Stimulated activated naive CD8-positive, alpha-beta T cell treated with anti-CD3 and anti-CD28 coated beads, Interleukin-15, amount 100 ng/mL, for 72 hours (primary cell): ENCODE results near the gene SCAMP5.

ENCODE experiments used
- ATAC-seq: fragments of 150-1000 bp; cut with Tn5 transposase; 2 replicates; pipeline ENCODE4 v1.10.0; 2021; ENCODE audit warnings: mild to moderate bottlenecking, moderate library complexity
- DNase-seq, 2 donors: peaks; one replicate each; pipeline ENCODE4 v3.0.0; 2021 to 2022
- H3K27ac Mint-ChIP-seq, 2 donors: one replicate each; pipeline ENCODE4 v1.8.0; 2022; ENCODE audit warnings: mild to moderate bottlenecking in 2 of 2, mixed read lengths in 2 of 2, moderate library complexity in 2 of 2
- H3K27me3 Mint-ChIP-seq: one replicate; pipeline ENCODE4 v1.8.0; 2022; ENCODE audit warnings: mixed read lengths
- H3K4me1 Mint-ChIP-seq: one replicate; pipeline ENCODE4 v1.8.0; 2022; ENCODE audit warnings: mild to moderate bottlenecking, mixed read lengths
- H3K4me3 Mint-ChIP-seq, 2 donors: one replicate each; pipeline ENCODE4 v1.8.0; 2022; ENCODE audit warnings: mild to moderate bottlenecking in 2 of 2, mixed read lengths in 2 of 2, moderate library complexity in 1 of 2
- H3K9me3 Mint-ChIP-seq, 2 donors: one replicate each; pipeline ENCODE4 v1.8.0; 2022; ENCODE audit warnings: mixed read lengths in 2 of 2

Gene SCAMP5

GRCh38 chr15:74994685-74995084 lies 678 bp upstream of the SCAMP5 start:
- peak overlapping the region; percentile 70 to 81 for H3K4me3 Mint-ChIP-seq
- ATAC-seq (no peak), DNase-seq (no peak)
- peaks cover 63% of the 10 kb centered on the region for H3K27me3 Mint-ChIP-seq
- H3K4me1 Mint-ChIP-seq: peaks cover 19% of the 10 kb centered on the region
- H3K9me3 Mint-ChIP-seq: no peaks in the 10 kb centered on the region
- H3K27ac Mint-ChIP-seq: no peak overlapping the region

DNA sequence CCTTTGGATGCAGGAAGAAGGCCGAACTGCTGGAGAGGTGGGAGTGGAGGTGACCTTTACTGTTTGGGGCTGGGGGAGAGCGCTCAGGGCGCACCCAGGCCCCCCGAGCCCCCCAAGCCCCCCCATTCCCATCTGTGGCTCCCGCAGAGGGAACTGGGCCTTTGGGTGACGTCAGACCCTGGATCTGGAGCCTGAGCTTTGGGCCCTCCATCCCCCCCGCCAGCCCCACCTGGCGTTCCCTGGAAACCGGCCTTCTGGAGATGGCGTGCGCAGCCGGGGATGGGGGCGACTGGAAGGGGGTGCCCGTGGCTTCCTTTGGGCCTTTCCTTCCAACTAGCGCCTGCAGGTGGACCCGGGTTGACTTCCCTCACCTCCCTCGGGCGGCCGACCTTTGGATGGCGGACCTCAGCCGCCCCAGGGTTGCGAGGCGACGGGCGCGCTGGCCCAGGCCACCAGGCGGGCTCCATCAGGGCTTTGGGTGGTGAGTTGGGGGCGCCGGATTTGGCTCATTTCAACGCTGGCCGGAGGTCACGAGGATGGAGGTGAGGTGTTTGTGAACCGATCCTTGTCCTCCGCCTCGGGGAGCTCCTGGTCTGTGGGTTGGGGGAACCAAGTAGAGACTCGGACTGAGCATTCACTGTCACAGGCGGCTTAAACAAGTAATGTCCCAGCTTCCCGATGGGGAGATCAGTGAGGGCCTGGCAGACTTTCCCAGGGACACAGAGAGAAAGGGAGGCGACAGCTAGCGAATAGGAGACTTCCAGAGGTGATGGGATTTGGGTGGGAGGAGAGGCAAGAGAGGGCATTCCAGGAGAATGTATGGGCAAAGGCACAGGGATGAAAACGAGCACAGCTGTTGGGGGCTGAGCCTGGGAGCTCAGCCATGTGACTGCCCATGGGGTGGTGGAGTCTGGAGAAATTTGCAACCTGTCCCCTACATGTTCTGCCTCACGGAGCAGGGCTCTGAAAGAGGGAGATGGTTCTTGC lies 709 bp downstream of the SCAMP5 start:
- H3K4me1 Mint-ChIP-seq: peaks cover 13% of the 10 kb centered on the region
- H3K9me3 Mint-ChIP-seq: no peaks in the 10 kb centered on the region
- peak overlapping the region in 1 of 2 donors; percentile 9 for H3K27ac Mint-ChIP-seq
- ATAC-seq (no peak), DNase-seq (no peak)
- peaks cover 62% of the 10 kb centered on the region for H3K27me3 Mint-ChIP-seq
- peak overlapping the region; percentile 70 to 81 for H3K4me3 Mint-ChIP-seq

GRCh38 chr15:74997141-74997540 lies 1.8 kb downstream of the SCAMP5 start:
- peaks cover 13% of the 10 kb centered on the region for H3K4me1 Mint-ChIP-seq
- no peaks in the 10 kb centered on the region for H3K9me3 Mint-ChIP-seq
- H3K27ac Mint-ChIP-seq: no peak overlapping the region
- peaks cover 59% of the 10 kb centered on the region for H3K27me3 Mint-ChIP-seq
- no peak overlapping the region for H3K4me3 Mint-ChIP-seq
- ATAC-seq (no peak), DNase-seq (no peak)

- Mint-ChIP-seq H3K9me3 (no peaks in the 10 kb centered on the region), H3K27me3 (peaks cover 59% of the 10 kb centered on the region), H3K4me3 (no peak overlapping the region), H3K4me1 (peaks cover 13% of the 10 kb centered on the region), H3K27ac (no peak overlapping the region)
- DNase-seq (no peak), ATAC-seq (no peak)
Measured at GRCh38 chr15:74997543-74997942, 2.2 kb downstream of the SCAMP5 start.

DNA sequence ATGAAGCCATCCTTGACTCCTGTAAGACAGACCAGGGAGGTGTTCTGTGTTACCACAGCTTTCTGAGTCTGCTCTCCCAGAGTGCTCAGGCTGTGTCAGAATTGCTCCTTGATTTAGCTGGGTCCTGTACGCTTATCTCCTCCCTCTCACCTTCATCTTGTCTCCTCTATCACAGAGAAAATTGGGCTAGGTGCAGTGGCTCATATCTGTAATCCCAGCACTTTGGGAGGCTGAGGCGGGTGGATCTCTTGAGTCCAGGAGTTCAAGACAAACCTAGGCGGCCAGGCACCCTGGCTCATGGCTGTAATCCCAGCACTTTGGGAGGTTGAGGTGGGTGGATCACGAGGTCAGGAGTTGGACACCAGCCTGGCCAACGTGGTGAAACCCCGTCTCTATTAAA lies 5.9 kb downstream of the SCAMP5 start:
- peaks cover 41% of the 10 kb centered on the region for H3K27me3 Mint-ChIP-seq
- DNase-seq (no peak), ATAC-seq (no peak)
- H3K9me3 Mint-ChIP-seq: no peaks in the 10 kb centered on the region
- peaks cover 4% of the 10 kb centered on the region for H3K4me1 Mint-ChIP-seq
- H3K27ac Mint-ChIP-seq: no peak overlapping the region
- no peak overlapping the region for H3K4me3 Mint-ChIP-seq

DNA sequence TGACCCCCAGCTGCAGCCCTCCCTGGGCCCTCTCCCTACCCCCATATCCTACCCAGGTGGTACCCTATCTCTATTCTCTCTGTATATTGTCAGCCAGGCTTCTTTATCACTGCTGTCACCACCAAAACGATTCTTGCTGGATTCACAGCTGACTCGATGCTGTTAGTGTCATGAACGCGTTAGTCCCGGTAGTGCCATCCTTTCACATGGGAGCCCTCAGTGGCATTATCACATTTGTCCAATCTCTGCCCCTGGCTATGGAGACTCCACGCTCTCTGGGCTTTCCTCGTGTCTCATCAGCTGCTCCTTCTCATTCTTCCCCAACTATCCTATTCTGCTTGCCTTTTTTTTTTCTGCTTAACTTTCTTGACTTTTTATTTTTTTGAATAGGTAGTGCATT lies 7.0 kb downstream of the SCAMP5 start:
- Mint-ChIP-seq H3K27ac (no peak overlapping the region), H3K9me3 (no peaks in the 10 kb centered on the region), H3K27me3 (peaks cover 30% of the 10 kb centered on the region), H3K4me1 (no peaks in the 10 kb centered on the region), H3K4me3 (no peak overlapping the region)
- ATAC-seq: no peak
- no peak for DNase-seq

GRCh38 chr15:75007216-75007615 lies 11.9 kb downstream of the SCAMP5 start:
- ATAC-seq (no peak), DNase-seq (no peak)
- H3K4me1 Mint-ChIP-seq: no peaks in the 10 kb centered on the region
- no peak overlapping the region for H3K4me3 Mint-ChIP-seq
- peaks cover 24% of the 10 kb centered on the region for H3K27me3 Mint-ChIP-seq
- no peak overlapping the region for H3K27ac Mint-ChIP-seq
- no peaks in the 10 kb centered on the region for H3K9me3 Mint-ChIP-seq

GRCh38 chr15:75008221-75008625 lies 12.9 kb downstream of the SCAMP5 start:
- H3K9me3 Mint-ChIP-seq: no peaks in the 10 kb centered on the region
- ATAC-seq: no peak
- DNase-seq: no peak
- H3K4me1 Mint-ChIP-seq: no peaks in the 10 kb centered on the region
- peak overlapping the region in 1 of 2 donors; percentile 42 for H3K27ac Mint-ChIP-seq
- no peak overlapping the region for H3K4me3 Mint-ChIP-seq
- peaks cover 19% of the 10 kb centered on the region for H3K27me3 Mint-ChIP-seq

DNA sequence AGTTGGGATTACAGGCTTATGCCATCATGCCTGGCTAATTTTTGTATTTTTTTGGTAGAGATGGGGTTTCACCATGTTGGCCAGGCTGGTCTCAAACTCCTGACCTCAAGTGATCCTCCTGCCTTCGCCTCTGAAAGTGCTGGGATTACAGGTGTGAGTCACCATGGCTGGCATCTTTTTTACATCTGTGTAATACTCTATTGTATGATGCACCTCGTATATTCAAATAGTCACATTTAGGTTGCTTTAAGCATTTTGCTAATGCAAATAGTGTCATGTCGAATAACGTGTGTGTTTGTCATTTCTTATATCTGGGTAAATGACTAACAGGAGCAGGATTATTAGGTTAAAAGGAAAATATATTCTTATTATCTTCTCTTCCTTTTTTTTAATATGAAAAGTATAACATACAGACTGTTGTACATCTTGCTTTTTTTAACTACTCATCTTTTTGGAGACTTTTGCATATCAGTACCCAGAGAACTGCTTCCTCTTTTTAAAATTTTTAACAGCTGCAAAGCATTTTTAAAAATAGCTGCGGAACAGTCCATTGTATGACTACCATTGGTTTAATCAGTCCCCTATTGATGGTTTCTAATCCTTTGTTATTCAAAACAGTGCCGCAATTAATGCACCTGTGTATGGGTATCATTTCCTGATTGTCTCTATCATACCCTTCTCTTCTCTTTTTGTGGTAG lies 13.4 kb downstream of the SCAMP5 start:
- H3K9me3 Mint-ChIP-seq: no peaks in the 10 kb centered on the region
- no peak overlapping the region for H3K4me3 Mint-ChIP-seq
- H3K27ac Mint-ChIP-seq: peak overlapping the region in 1 of 2 donors; percentile 42
- ATAC-seq (no peak), DNase-seq (no peak)
- H3K4me1 Mint-ChIP-seq: no peaks in the 10 kb centered on the region
- H3K27me3 Mint-ChIP-seq: peaks cover 19% of the 10 kb centered on the region

GRCh38 chr15:75016431-75016830 lies 21.1 kb downstream of the SCAMP5 start:
- no peaks in the 10 kb centered on the region for H3K27me3 Mint-ChIP-seq
- no peak overlapping the region for H3K27ac Mint-ChIP-seq
- ATAC-seq (no peak), DNase-seq (no peak)
- no peaks in the 10 kb centered on the region for H3K9me3 Mint-ChIP-seq
- H3K4me3 Mint-ChIP-seq: no peak overlapping the region
- no peaks in the 10 kb centered on the region for H3K4me1 Mint-ChIP-seq

DNA sequence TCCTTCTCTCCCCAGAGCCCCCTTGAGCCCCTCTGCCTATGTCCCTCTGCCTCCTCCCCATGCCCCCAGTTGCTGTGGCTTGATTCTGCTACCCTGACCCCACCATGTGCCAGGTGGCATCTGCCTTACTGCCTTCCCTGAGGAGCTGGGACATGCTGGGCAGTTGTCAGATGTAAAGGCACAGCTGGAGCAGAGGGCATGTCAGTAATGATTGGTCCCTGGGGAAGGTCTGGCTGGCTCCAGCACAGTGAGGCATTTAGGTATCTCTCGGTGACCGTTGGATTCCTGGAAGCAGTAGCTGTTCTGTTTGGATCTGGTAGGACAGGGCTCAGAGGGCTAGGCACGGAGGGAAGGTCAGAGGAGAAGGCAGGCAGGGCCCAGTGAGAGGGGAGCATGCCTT lies 24.6 kb downstream of the SCAMP5 start:
- Mint-ChIP-seq H3K4me1 (peaks cover 17% of the 10 kb centered on the region), H3K4me3 (no peak overlapping the region)
- ATAC-seq: no peak

GRCh38 chr15:75021341-75021740 lies 26.0 kb downstream of the SCAMP5 start:
- no peaks in the 10 kb centered on the region for H3K27me3 Mint-ChIP-seq
- H3K9me3 Mint-ChIP-seq: no peaks in the 10 kb centered on the region
- no peak for DNase-seq
- H3K4me1 Mint-ChIP-seq: peaks cover 29% of the 10 kb centered on the region
- H3K4me3 Mint-ChIP-seq: no peak overlapping the region
- no peak for ATAC-seq
- H3K27ac Mint-ChIP-seq: peak overlapping the region in 1 of 2 donors; percentile 83

More for the DNA sequence above, 24.6 kb downstream of the SCAMP5 start:
- Mint-ChIP-seq H3K27me3 (no peaks in the 10 kb centered on the region), H3K9me3 (no peaks in the 10 kb centered on the region), H3K27ac (no peak overlapping the region)
- DNase-seq: no peak

- Mint-ChIP-seq H3K4me3 (peak overlapping the region in 1 of 2 donors; percentile 97), H3K4me1 (peaks cover 34% of the 10 kb centered on the region), H3K27me3 (no peaks in the 10 kb centered on the region), H3K27ac (peak overlapping the region in 1 of 2 donors; percentile 53), H3K9me3 (no peaks in the 10 kb centered on the region)
- DNase-seq (no peak), ATAC-seq (no peak)
Measured at GRCh38 chr15:75022783-75023180, 27.4 kb downstream of the SCAMP5 start.

DNA sequence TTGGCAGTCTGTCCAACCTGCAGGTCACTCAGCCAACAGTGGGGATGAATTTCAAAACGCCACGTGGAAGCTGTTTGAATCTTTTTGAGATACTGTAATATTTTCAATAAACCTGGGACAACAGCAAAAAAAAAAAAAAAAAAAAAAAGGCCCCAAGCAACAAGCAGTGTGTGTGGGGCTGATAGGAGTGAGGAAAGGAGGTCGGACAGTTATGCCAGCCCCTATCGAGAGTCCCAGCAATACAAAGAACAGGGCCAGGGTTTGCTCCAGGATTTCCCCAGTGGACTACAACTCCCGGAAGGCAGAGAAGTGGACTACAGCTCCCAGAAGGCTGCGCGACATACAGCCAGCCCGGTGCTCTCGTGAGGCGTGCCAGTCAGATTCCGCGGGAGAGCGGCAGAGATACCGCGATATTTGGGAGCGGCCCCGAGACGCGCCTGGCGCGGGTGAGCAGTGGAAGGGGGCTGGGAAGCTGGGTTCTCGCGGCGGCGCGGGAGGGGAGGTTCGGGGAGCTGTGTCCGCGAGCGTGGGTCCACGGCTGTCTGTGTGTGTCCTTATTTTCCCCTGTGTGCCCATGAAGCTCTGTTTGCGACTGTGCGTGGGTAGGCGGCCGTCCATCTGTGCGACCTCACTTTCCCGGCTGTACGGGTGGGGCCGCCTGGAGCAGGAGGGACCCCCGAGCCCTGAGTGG lies 28.0 kb downstream of the SCAMP5 start, which contains the start of gene PPCDC:
PPCDC (plus strand) TSS at position 410 of the 691 bp plus-strand sequence. CDS start 4,729 bp downstream, outside the sequence.
- DNase-seq: peak; percentile 93 to 96
- ATAC-seq: peak; percentile 100
- Mint-ChIP-seq H3K27ac (peak within 1 kb of the TSS; percentile 99), H3K4me3 (peak within 1 kb of the TSS; percentile 94 to 97), H3K4me1 (peaks cover 40% of the 10 kb centered on the region), H3K27me3 (no peaks in the 10 kb centered on the region), H3K9me3 (no peaks in the 10 kb centered on the region)

DNA sequence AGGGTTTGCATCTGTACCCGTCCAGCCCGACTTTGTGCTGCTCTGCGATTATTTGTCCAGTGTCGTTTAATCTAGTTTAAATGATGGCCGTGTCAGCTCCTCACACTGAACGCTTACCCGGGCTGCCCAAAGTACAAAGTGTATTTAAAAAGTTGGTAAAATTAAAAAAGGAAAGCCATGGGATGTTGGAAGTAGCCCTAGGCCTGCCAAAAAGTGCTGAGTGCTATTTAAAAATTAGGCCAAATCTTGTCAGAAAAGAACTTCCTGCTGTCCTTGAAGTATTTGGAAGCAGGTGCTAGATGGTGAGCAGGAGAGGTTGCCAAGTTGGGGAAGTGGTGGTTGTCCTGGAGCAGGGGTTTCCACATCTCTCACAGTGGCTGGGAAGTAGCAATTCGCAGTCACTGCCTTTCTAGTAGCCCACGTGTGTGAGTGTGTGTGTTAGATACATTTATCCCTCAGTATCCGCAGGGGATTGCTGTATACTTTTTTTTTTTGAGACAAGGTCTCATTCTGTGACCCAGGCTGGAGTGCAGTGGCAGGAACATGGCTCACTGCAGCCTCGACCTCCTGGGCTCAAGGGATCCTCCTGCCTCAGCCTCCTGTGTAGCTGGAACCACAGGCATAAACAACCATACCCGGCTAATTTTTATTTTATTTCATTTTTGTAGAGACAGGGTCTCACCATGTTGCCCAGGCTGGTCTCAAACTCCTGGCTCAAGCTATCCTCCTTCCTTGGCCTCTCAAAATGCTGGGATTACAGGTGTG lies 28.7 kb downstream of the SCAMP5 start:
- Mint-ChIP-seq H3K4me3 (peak overlapping the region; percentile 94 to 97), H3K27me3 (no peaks in the 10 kb centered on the region), H3K27ac (peak overlapping the region; percentile 99), H3K9me3 (no peaks in the 10 kb centered on the region), H3K4me1 (peaks cover 47% of the 10 kb centered on the region)
- no peak for ATAC-seq
- DNase-seq: no peak
